ENCODE measurements around the gene PLCB2. TPM values are rescaled to one million over a fixed set of nuclear protein-coding genes. Genes with fewer than 3 reads are reported as not detected.

The PLCB2 gene
- total RNA-seq, 2 donors from 2014 or later, result 1.9 to 8.4 TPM

DNA sequence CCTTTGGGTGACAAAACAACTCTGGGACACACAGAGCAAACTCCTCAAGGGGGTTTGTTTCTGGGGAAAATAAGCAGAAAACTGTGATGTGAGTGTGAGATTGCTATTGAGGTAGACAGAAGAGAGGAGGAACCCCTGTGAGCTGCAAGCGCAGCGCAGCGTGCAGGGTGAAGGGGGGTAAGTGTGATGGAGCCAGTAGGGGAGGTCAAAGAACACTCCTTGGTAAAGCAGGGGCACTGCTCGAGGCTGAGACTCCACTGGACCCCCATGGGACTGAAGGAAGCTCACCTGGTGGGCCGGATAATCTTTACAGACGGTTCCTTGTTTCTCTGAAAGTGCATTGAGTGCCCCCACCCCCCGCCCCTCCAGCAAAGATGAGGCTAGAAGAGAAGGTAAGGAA lies 23.3 kb upstream of the PLCB2 start:
- DNase-seq (ENCODE audit: low spot score), result no peak
- H3K9me3 ChIP-seq, result no peaks in the 10 kb centered on the region
- TF ChIP-seq, protein P1, sequence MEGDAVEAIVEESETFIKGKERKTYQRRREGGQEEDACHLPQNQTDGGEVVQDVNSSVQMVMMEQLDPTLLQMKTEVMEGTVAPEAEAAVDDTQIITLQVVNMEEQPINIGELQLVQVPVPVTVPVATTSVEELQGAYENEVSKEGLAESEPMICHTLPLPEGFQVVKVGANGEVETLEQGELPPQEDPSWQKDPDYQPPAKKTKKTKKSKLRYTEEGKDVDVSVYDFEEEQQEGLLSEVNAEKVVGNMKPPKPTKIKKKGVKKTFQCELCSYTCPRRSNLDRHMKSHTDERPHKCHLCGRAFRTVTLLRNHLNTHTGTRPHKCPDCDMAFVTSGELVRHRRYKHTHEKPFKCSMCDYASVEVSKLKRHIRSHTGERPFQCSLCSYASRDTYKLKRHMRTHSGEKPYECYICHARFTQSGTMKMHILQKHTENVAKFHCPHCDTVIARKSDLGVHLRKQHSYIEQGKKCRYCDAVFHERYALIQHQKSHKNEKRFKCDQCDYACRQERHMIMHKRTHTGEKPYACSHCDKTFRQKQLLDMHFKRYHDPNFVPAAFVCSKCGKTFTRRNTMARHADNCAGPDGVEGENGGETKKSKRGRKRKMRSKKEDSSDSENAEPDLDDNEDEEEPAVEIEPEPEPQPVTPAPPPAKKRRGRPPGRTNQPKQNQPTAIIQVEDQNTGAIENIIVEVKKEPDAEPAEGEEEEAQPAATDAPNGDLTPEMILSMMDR (IDR thresholded peaks at IDR 0.05), result no peak
- H3K4me1 ChIP-seq, result peaks cover 0 to 90% of the 10 kb centered on the region in 2 donors
- H3K27me3 ChIP-seq, result no peaks in the 10 kb centered on the region
- peaks cover 13% of the 10 kb centered on the region for H3K36me3 ChIP-seq
- peak overlapping the region; percentile 77 to 93 for H3K27ac ChIP-seq
- no peak overlapping the region for H3K4me3 ChIP-seq

DNA sequence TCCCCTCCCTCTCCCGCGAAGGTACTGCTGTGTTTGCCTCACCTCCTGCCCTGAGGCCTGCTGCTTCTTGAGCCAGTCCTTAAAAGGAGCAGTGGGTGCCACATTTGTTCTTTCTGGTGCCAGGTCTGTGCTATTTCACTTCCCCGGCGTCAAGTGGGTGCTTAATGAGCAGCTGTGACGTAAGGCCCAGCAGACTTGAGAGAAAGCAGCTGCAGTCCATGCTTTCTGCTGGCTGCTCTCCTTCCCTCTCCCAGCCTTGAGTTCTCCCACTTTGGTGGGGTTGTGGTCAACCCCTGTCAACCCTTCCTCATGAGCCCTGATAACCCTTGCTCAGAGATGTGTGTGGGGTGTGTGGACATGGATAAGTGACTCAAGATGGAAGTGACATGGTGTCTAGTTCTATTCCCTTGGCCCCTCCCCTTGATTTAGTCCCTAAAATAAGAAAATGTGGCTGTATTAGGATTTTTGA lies 22.7 kb upstream of the PLCB2 start:
- Histone ChIP-seq H3K36me3 (peaks cover 7% of the 10 kb centered on the region), H3K4me3 (no peak overlapping the region), H3K4me1 (peaks cover 0 to 90% of the 10 kb centered on the region in 2 donors), H3K9me3 (no peaks in the 10 kb centered on the region), H3K27me3 (no peaks in the 10 kb centered on the region), H3K27ac (peak overlapping the region; percentile 77 to 93)
- TF ChIP-seq, protein P1 (IDR thresholded peaks at IDR 0.05), result no peak
- DNase-seq (ENCODE audit: low spot score), result no peak

- DNase-seq (ENCODE audit: low spot score), result no peak
- TF ChIP-seq, protein P1 (IDR thresholded peaks at IDR 0.05), result no peak
- H3K27ac ChIP-seq, result peak overlapping the region; percentile 77 to 93
- H3K36me3 ChIP-seq, result peaks cover under 1% of the 10 kb centered on the region
- no peaks in the 10 kb centered on the region for H3K27me3 ChIP-seq
- H3K9me3 ChIP-seq, result no peaks in the 10 kb centered on the region
- no peak overlapping the region for H3K4me3 ChIP-seq
- H3K4me1 ChIP-seq, result peaks cover 0 to 90% of the 10 kb centered on the region in 2 donors
These were observed 22.1 kb upstream of the PLCB2 start for GRCh38 chr15:40329804-40330203.

DNA sequence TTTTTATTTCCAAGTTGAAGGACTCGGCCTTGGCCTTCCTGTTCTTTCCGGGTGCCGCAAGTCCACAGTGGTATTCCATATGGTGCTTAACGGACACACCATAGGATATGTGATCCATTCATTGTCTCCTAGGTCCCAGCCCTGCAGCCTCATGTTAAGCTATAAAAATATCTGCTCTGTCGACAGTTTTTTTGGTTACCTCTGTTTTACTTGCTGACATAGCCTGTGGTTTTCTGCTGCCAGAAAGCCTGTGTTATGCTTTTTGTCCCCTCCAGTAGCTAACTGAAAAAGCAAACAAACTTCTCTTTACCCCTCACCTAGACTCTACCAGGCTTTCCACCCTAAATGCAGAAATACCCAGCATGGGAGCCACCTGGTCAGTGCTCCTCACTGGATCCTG lies 21.0 kb upstream of the PLCB2 start:
- Histone ChIP-seq H3K27ac (peak overlapping the region; percentile 24 to 93), H3K4me1 (peaks cover 0 to 84% of the 10 kb centered on the region in 2 donors), H3K36me3 (no peaks in the 10 kb centered on the region), H3K4me3 (no peak overlapping the region), H3K9me3 (no peaks in the 10 kb centered on the region), H3K27me3 (no peaks in the 10 kb centered on the region)
- TF ChIP-seq, protein P1 (IDR thresholded peaks at IDR 0.05), result no peak
- no peak for DNase-seq (ENCODE audit: low spot score)

- H3K27ac ChIP-seq, result peak overlapping the region; percentile 24 to 93
- no peaks in the 10 kb centered on the region for H3K36me3 ChIP-seq
- peaks cover 0 to 80% of the 10 kb centered on the region in 2 donors for H3K4me1 ChIP-seq
- DNase-seq (ENCODE audit: low spot score), result no peak
- TF ChIP-seq, protein P1 (IDR thresholded peaks at IDR 0.05), result no peak
- H3K27me3 ChIP-seq, result no peaks in the 10 kb centered on the region
- no peaks in the 10 kb centered on the region for H3K9me3 ChIP-seq
- H3K4me3 ChIP-seq, result no peak overlapping the region
These were observed 20.4 kb upstream of the PLCB2 start for GRCh38 chr15:40328176-40328575.

- Histone ChIP-seq H3K27ac (peak overlapping the region; percentile 13 to 93), H3K36me3 (no peaks in the 10 kb centered on the region), H3K27me3 (no peaks in the 10 kb centered on the region), H3K9me3 (no peaks in the 10 kb centered on the region), H3K4me3 (no peak overlapping the region), H3K4me1 (peaks cover 0 to 86% of the 10 kb centered on the region in 2 donors)
- TF ChIP-seq, protein P1 (IDR thresholded peaks at IDR 0.05), result no peak
- no peak for DNase-seq (ENCODE audit: low spot score)
These were observed 19.7 kb upstream of the PLCB2 start for GRCh38 chr15:40327457-40327856.

Measured in right atrium auricular region (tissue), 2 donors.